NCI-H82 treated with DMSO at 0.1 percent for 48 hours (cell line): ENCODE results near the gene SETD2.

Experiments used
- DNase-seq: peaks from one replicate; lab custom pipeline; 2025; ENCODE audit not compliant: unreplicated experiment; lab: John Stamatoyannopoulos, UW

SETD2 gene

DNA sequence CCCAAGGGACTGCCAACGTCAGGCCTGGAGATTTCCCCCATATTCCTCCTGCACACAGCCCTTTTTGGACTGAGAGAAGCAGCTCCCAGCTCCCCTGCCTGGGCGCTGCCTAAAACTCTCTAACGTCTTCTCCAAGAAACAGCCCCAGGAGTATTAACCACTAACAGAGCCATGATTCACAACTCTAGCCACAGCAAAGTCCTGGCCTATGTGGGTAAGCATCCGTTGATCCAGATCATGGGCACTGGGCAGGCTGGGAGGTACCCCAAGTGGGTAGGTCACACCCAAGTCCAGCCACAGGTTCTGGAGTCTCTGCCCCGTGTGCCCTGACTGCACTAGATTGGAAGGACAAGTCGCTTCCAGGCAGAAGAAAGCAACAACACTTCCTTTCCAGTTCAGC is 152.5 kb downstream of the SETD2 start:
- no peak for DNase-seq

DNA sequence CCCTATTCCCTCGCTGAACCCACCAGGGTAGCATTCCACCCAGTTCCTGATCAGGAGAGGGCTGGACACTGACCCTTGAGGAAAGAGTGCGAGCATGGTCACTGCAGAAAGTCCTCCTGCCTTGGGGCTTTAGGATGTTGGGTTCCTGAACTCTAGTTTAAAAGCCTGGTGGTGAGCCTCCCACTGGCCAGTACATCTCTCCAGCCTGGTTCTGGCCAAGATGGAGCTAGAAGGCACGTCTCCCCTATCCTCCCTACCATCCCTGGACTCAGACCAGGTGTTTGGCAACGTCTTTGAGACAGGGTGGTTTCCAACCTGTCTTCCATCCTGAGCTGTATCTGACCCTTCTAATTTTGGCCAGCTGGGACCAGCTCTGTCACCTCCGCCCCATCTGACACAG is 153.0 kb downstream of the SETD2 start:
- no peak for DNase-seq

DNA sequence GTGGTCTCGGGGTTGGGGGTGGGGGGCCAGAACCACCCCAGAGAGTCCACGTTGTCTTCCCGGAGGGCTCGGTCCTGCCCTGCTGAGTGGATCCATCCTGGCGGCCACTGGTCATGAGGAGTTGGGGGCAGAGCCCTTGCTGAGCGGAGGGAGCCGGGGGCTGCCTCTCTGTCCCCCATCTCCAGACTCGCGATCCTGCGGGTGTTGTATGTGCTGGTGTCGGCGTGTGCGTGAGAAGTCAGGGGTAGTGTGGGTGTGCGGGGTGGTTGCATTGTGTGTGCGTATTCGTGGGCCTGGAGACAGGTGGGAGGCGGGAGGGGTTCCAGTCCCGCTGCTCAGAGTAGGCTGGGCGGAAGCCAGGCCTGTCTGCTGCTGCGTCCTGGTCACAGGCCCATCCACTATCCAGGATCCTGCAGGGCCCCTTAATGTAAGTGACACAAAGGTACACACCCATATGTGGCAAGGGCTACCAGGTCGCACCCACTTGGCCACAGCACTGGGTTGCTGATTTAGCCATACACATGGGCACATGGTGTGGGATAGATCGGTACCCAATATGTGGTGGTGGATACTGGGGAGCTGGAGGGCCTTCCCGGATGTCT is 153.7 kb downstream of the SETD2 start:
- DNase-seq, result no peak

DNA sequence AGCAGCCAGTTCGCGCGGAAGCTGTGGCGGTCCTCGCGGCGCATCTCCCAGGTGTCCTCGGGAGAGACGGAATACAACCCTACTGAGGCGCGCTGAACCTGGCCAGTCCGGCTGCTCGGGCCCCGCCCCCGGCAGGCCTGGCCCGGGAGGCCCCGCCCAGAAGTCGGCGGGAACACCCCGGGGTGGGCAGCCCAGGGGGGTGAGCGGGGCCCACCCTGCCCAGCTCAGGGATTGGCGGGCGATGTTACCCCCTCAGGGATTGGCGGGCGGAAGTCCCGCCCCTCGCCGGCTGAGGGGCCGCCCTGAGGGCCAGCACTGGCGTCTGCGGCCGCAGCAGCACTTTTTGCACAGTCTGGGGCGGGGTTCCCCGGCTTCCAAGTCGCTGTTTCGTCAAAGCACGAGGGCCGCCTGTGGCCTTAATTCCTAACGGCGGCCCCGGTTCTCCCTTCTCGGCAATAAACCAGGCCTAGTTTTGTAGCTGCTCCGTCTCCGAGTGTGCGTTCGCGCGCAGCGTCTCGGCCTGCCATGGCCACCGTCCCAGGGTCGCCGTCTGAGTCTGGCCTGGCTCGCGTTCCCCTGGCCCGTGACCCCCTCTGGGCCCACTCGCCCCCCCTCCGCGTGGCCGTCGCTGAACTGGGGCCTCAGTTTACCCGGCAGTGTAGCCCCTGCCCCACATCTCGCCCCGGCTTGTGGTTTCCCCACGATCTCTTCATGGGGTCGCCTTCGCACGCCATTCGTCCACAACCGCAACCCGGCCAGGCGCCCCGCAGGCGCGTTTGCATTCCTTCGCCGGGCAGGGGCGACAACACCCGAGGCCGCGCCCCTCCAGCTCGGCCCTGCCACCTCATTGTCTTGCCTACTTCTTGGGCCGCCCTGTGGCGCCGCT is 154.4 kb downstream of the SETD2 start:
- peak; percentile 65 for DNase-seq

DNA sequence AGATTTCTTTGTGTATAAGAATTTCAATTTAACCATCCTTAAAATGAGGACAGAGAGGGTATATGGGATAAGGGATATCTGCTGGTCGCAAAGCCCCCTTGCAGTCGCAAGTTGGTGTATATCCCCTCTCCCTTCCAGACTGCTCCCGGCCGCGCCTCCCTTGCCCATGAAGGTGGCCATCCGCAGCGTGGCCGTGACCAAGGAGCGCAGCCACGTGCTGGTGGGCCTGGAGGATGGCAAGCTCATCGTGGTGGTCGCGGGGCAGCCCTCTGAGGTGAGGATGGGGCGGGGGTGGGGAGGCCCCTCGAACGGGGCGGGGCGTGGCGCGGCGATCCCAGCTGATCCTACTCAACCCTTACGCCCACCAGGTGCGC is 155.1 kb downstream of the SETD2 start:
- no peak for DNase-seq

DNA sequence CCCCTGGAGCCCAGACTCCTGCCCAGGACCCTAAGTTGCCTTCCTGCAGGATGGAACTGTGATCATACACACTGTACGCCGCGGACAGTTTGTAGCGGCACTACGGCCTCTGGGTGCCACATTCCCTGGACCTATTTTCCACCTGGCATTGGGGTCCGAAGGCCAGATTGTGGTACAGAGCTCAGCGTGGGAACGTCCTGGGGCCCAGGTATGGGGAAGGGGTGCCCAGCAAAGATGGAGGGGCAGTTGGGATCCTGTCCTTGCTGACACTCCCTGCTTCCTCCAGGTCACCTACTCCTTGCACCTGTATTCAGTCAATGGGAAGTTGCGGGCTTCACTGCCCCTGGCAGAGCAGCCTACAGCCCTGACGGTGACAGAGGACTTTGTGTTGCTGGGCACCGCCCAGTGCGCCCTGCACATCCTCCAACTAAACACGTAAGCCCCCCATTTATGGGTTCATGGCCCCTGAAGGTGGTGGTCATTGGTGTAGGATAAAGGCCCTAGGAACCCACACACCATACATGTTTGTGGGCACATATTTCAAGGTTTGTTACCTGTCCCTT is 155.6 kb downstream of the SETD2 start:
- DNase-seq, result no peak

DNA sequence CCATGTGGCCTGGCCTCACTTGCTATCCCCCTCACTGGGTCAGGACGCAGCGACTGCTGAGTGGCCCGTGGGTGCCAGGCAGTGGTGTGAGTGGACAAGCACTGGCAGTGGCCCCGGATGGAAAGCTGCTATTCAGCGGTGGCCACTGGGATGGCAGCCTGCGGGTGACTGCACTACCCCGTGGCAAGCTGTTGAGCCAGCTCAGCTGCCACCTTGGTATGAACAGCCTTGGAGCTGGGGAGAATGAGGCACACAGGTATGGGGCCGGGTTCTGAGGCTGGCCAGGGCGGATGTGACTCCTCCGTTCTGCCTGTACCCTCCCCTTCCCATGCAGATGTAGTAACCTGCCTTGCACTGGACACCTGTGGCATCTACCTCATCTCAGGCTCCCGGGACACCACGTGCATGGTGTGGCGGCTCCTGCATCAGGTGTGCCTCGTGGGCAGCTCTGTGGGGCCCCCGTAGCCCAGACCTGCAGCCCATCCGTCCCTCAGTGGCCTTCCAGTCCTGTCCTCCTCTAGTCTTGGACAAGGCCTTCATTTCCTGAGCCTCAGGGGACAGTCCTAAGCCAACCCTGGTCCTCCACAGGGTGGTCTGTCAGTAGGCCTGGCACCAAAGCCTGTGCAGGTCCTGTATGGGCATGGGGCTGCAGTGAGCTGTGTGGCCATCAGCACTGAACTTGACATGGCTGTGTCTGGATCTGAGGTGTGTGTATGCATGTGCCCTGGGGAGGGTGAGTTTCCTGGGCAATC is 156.3 kb downstream of the SETD2 start:
- DNase-seq, result no peak

DNA sequence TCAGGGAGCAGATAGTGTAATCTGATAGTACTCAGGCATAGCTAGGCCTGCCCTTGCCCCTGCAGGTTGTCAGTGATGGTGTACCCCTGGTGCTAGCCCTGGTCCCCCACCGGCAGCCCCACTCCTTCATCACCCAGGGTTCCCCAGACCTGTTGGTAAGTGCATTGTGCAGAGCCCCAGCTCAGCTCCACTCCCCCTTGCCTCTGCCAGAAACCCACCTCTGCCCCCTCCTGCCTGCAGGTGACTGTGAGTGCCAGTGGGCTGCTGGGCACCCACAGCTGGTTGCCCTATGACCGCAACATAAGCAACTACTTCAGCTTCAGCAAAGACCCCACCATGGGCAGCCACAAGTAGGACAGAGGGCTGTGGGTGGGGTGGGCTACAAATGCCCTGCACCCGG is 156.9 kb downstream of the SETD2 start:
- DNase-seq, result no peak

DNA sequence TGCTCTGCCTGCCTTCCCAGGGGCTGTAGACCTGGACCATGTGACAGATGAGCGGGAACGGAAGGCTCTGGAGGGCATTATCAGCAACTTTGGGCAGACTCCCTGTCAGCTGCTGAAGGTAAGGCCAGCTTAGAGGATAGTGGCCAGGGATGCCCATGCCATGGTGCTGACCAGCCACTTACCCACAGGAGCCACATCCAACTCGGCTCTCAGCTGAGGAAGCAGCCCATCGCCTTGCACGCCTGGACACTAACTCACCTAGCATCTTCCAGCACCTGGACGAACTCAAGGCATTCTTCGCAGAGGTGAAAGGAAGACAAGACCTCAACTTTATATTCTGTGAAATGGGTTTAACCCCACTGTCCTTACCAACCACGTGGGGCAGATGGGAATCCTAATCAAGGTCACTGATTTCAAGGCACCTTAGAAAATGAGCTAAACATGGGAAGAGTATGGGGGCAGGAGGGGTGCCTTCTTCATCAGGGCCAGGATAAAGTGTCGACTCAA is 157.7 kb downstream of the SETD2 start:
- no peak for DNase-seq

DNA sequence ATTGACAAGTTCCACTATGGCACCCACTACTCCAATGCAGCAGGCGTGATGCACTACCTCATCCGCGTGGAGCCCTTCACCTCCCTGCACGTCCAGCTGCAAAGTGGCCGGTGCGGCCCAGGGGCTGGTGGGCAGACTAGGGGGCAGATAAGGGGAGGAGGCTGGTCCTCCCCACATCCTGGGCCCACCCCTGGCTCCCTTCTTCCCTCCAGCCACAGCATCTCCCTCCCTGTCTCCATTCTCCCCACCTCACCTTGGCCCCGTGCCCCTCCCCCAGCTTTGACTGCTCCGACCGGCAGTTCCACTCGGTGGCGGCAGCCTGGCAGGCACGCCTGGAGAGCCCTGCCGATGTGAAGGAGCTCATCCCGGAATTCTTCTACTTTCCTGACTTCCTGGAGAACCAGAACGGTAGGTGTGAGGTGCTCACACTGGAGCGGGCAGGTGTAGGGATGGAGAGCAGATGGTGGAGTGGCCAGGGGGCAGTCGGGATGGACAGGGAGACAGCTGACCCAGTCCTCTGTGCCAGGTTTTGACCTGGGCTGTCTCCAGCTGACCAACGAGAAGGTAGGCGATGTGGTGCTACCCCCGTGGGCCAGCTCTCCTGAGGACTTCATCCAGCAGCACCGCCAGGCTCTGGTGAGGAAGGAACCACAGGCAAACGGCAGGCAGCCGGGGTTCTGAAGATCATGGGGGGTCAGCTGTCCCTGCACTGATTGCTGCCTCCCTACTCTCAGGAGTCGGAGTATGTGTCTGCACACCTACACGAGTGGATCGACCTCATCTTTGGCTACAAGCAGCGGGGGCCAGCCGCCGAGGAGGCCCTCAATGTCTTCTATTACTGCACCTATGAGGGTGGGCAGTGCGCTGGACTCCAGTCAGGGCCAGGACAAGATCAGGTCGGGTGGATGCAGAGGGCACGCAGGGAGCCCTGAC is 158.4 kb downstream of the SETD2 start:
- no peak for DNase-seq

DNA sequence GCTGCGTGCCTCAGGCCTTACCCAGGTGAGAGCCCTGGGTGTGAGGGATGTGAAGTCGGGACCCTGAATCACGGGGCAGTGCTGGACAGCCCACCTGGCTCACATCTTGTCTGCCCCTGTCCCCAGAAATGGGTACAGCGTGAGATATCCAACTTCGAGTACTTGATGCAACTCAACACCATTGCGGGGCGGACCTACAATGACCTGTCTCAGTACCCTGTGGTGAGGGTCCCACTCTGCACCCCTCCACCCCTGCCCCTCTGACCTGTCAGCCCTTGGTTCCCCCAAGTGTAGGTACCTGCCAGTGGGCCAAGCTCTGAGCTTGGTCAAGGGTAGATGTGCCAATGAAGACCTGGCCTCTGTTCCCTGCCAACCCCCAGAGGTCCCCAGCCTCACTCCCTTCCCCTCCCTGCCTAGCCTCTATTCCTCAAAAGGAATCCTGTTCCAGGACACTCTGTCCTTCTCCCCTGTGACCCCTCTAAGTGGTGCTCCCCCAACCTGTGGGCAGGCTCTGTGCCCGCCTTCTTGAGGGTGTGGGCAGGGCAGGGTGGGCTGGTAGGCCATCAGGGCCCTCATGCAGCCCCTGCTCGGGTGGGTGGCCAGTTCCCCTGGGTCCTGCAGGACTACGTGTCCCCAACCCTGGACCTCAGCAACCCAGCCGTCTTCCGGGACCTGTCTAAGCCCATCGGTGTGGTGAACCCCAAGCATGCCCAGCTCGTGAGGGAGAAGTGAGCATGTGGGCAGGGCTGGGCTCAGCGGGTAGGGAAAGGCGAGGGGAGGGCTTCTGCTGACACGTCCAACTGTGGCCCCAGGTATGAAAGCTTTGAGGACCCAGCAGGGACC is 159.3 kb downstream of the SETD2 start:
- no peak for DNase-seq

DNA sequence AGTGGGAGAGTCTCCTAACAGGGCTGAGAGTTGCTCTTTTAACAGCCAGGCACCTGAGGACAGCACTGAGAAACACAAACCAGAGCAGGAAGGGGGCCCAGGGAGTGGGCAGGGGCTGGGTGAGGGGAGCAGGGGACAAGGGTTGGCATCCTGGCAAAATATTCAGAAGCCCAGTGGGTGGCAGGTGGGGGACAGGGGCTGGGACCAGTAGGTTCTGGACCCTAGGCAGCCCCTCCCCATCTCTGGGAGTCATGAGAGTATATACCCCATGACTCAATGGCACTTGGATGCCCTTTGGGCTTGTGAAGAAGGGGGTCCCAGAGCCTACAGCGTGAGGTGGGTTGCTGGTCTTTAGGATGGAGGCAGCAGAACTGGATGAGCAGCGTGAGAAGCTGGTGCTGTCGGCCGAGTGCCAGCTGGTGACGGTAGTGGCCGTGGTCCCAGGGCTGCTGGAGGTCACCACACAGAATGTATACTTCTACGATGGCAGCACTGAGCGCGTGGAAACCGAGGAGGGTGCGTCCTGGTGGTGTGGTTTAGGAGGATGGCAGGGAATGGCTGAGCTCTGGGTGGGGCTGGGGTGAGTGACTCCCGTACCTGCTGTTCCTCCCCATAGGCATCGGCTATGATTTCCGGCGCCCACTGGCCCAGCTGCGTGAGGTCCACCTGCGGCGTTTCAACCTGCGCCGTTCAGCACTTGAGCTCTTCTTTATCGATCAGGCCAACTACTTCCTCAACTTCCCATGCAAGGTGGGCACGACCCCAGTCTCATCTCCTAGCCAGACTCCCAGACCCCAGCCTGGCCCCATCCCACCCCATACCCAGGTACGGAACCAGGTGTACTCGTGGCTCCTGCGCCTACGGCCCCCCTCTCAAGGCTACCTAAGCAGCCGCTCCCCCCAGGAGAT is 160.2 kb downstream of the SETD2 start:
- DNase-seq, result no peak

DNA sequence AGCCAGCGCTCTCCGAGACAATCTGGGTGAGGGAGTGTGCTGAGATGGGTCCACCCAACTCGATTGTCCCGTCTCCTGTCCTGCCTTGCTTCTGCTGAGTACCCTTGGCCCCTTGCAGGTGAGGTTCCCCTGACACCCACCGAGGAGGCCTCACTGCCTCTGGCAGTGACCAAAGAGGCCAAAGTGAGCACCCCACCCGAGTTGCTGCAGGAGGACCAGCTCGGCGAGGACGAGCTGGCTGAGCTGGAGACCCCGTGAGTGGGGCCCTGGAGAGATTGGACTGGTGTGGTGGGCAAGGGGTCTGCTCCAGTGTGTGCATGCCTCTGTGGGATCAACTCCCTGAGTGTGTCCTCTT is 160.9 kb downstream of the SETD2 start:
- no peak for DNase-seq

DNA sequence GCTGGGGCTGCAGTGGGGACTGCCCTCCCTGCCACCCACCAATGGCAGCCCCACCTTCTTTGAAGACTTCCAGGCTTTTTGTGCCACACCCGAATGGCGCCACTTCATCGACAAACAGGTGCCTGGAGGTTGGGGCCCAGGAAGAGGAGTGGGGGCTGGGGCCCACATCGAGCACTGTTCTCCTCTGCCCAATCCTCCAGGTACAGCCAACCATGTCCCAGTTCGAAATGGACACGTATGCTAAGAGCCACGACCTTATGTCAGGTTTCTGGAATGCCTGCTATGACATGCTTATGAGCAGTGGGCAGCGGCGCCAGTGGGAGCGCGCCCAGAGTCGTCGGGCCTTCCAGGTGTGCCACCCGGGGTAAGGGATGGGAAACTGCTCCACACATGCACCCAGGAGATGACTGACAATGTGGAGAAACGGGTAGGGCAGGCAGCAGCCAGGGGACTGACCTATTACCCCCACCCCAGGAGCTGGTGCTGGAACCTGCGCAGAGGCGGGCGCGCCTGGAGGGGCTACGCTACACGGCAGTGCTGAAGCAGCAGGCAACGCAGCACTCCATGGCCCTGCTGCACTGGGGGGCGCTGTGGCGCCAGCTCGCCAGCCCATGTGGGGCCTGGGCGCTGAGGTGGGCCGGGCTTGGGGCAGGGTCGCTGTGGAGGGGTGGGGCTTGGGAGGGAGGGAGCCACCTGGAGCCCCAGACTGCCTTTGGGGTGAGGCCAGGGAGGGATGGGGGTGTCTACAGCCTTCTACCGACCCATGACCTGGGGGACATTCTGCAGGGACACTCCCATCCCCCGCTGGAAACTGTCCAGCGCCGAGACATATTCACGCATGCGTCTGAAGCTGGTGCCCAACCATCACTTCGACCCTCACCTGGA is 161.5 kb downstream of the SETD2 start:
- no peak for DNase-seq

DNA sequence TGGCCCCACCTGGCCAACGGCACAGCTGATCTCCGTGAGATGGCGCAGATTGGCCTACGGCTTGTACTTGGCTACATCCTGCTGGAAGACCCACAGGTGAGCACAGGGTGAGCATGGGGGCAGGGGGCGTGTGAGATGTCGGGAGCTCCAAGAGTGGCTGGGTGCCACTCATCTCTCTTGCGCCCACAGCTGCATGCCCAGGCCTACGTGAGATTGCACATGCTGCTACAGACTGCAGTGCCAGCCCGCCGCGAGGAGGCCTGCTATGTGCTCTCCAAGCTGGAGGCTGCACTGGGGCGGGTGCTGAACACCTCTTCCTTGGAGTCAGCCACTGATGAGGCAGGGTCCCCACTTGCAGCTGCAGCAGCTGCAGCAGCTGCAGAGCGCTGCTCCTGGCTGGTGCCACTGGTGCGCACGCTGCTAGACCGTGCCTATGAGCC is 162.2 kb downstream of the SETD2 start:
- DNase-seq, result no peak

DNA sequence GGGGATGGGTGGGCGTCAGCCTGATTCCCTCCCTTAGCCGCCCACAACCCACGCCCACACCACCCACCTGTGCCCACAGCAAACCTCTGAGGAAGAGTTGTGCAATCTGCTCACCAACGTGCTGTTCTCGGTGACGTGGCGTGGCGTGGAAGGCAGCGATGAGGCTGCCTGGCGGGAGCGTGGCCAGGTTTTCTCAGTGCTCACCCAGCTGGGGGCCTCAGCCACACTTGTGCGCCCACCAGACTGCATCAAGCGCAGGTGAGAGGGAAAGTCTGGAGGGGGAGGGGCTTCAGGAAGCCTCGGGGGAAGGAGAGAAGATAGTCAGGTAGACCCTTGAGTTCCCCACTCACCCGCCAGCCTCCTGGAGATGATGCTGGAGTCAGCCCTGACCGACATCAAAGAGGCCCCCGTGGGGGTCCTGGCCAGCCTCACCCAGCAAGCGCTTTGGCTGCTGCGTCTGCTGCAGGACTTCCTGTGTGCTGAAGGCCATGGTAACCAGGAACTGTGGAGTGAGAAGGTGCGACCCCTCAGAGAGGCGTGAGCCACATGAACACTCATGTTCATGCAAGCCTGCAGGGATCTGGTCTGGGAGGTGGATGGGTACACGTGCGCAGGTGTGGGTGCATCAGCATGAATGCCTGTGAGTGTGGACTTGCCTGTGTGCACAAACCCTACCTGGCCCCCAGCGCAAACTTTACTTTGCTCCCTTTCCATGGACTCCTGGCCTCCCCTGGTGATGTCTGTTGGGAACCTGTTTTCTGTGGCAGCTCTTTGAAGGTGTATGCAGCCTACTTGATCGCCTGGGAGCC is 162.8 kb downstream of the SETD2 start:
- DNase-seq, result no peak
